Heart right ventricle (tissue), 16 donors: ENCODE data around the gene EXOC2. TPM values are rescaled to one million over a fixed set of nuclear protein-coding genes. Genes with fewer than 3 reads are reported as not detected.
A peak's percentile ranks its signal among the peaks of the same experiment; 100 is the strongest.
"Not testable (repeated sequence)": the region's sequence is repeated elsewhere in the genome, so short reads cannot be mapped to it uniquely, and the experiment has no call there.

Experiments
- ATAC-seq, 8 donors: fragments of 200-7000 bp; cut with Tn5 transposase; one replicate each; pipeline ENCODE4 v1.9.1; 2020; ENCODE audit warnings: mild to moderate bottlenecking in 8 of 8, moderate library complexity in 8 of 8, moderate number of reproducible peaks in 1 of 8
- DNase-seq, 2 donors: peaks; one replicate each; pipeline ENCODE4 v3.0.0-alpha.2; 2020
- H3K27ac ChIP-seq, 10 donors: fragments of 200-600 bp; sonication (generic) in 2 of 10; one replicate each; pipeline versions ENCODE4 v1.5.0 to v1.8.0; 2020 to 2022; ENCODE audit warnings: mild to moderate bottlenecking in 3 of 10
- H3K27me3 ChIP-seq, 7 donors: fragments of 200-600 bp; one replicate each; pipeline ENCODE4 v1.8.0; 2021 to 2022; ENCODE audit warnings: mild to moderate bottlenecking in 2 of 7
- H3K36me3 ChIP-seq, 9 donors: fragments of 200-600 bp; sonication (generic) in 1 of 9; one replicate each; pipeline versions ENCODE4 v1.5.0 to v1.8.0; 2020 to 2022; ENCODE audit warnings: mild to moderate bottlenecking in 2 of 9
- H3K4me1 ChIP-seq, 9 donors: fragments of 200-600 bp; sonication (generic) in 1 of 9; one replicate each; pipeline versions ENCODE4 v1.5.0 to v1.8.0; 2020 to 2022; ENCODE audit warnings: mild to moderate bottlenecking in 4 of 9
- H3K4me3 ChIP-seq, 10 donors: fragments of 200-600 bp; sonication (generic) in 2 of 10; one replicate each; pipeline versions ENCODE4 v1.5.0 to v1.8.0; 2020 to 2022; ENCODE audit warnings: mild to moderate bottlenecking in 7 of 10, moderate library complexity in 2 of 10
- H3K9me3 ChIP-seq, 11 donors: fragments of 200-600 bp in 10 of 11; sonication (generic) in 2 of 11; one replicate each; pipeline versions ENCODE4 v1.5.0 to v1.8.0; 2013 to 2022; ENCODE audit warnings: mild to moderate bottlenecking in 2 of 11, control low read depth in 1 of 11, moderate library complexity in 1 of 11
- WGBS, 2 donors: extraction: QIAGEN DNeasy Blood & Tissue Kit; methylation state at CpG; one replicate each; pipeline ENCODE4 v1.1.7; 2013; ENCODE audit warnings: inconsistent platforms in 1 of 2; 5-methylcytosine and 5-hydroxymethylcytosine counted together
- intact Hi-C, 10 donors: fragments of 100-400 bp; cut with DNase I; formaldehyde crosslinking; loops; one replicate each; pipeline versions ENCODE4 v1.11.1 to v1.14.2; 2022
- polyA plus RNA-seq, 2 donors: library from polyadenylated mRNA; stranded (reverse); fragments of 200-250 nt; gene quantifications; one replicate each; pipeline ENCODE4 v1.2.3, GENCODE V29; 2013
- total RNA-seq, 10 donors: library from RNA; stranded (reverse); fragmentation: NEBNext Ultra II Directional in 3 of 10; extraction: Animal tissue kit (Norgen Biotek cat#: 25700) in 3 of 10; gene quantifications; one replicate each; pipeline versions ENCODE4 v1.2.1 to v1.2.4, GENCODE V29; 2021 to 2023
- TF ChIP-seq, protein P1 (sequence below), 9 donors: fragments of 200-600 bp; sonication (generic) in 2 of 9; IDR thresholded peaks; one replicate each; pipeline versions ENCODE4 v1.5.0 to v1.8.0; 2021 to 2022; ENCODE audit warnings: antibody characterized with exemption in 9 of 9, mild to moderate bottlenecking in 5 of 9, moderate library complexity in 1 of 9
- donor health status: Arrhythmogenic right ventricular cardiomyopathy.
- donor health status: ischemic (EF 13 %, LVEDD 7.1; RV severe dilation, severe dysfunction).
- donor health status: healthy with polysubstance abuse.
- donor health status: DM: no; HTN: yes; CAD: no.
- donor health status: DM: no; HTN: no; CAD: no.
- donor health status: ischemic (EF 25% LVEDD 6.9; RV normal size, moderate dysfunction).
- donor health status: ischemic (EF 25% LVEDD 5.7; RV mildly dilated, moderate dysfunction).
- donor health status: healthy.
- donor health status: DM: yes; HTN: yes; CAD: no.
- donor health status: Ischemic cardiomyopathy.
- donor health status: ischemic (EF 35%, LVEDD 5.7; RV mildly dilated, moderate dysfunction).
- donor health status: nonischemic (EF 11% LVEDD 7.7; RV severe dilation, severe dysfunction).
- donor health status: DM: yes; HTN: yes; CAD: no.
- donor health status: PGD.
- donor health status: ischemic (EF 29% LVEDD 5.4; RV normal size, mild dysfunction).
- donor health status: nonischemic (EF 23%, LVEDD 6.1; RV moderate dilation, normal function).

Gene EXOC2
- total and polyA plus RNA-seq, 12 donors, result 4.0 to 18.4 (median 12.9) TPM

DNA sequence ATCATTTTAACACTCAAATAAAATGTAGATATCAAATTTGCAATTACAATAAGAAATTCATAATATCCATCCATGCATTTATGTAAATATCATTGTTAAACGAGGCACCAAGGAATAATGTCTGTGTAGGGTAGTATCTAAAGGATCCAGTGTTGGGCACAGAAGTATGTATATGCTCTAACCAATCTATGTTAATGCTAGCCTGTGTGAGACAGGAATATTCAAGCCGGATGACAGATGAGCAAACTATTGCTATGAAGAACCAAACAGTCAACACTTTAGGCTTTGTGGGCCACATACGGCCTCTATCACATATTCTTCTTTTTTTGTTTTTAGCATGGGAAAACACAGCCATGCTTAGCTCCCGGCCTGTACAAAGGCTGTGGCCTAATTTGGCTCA lies 81.0 kb downstream of the EXOC2 start:
- intact Hi-C loops, result no loop called here
- Histone ChIP-seq H3K27me3 (no peaks in the 10 kb centered on the region), H3K4me3 (no peak overlapping the region), H3K9me3 (no peaks in the 10 kb centered on the region), H3K4me1 (peaks cover 0 to 17% (median 0%) of the 10 kb centered on the region in 9 donors), H3K36me3 (peaks cover 0 to 64% (median 5%) of the 10 kb centered on the region in 9 donors), H3K27ac (no peak overlapping the region)
- WGBS, 2 donors, result 63 to 65% methylated on average over 4 of the region's 4 CpGs
- DNase-seq (no peak), ATAC-seq (no peak)
- TF ChIP-seq, protein P1, sequence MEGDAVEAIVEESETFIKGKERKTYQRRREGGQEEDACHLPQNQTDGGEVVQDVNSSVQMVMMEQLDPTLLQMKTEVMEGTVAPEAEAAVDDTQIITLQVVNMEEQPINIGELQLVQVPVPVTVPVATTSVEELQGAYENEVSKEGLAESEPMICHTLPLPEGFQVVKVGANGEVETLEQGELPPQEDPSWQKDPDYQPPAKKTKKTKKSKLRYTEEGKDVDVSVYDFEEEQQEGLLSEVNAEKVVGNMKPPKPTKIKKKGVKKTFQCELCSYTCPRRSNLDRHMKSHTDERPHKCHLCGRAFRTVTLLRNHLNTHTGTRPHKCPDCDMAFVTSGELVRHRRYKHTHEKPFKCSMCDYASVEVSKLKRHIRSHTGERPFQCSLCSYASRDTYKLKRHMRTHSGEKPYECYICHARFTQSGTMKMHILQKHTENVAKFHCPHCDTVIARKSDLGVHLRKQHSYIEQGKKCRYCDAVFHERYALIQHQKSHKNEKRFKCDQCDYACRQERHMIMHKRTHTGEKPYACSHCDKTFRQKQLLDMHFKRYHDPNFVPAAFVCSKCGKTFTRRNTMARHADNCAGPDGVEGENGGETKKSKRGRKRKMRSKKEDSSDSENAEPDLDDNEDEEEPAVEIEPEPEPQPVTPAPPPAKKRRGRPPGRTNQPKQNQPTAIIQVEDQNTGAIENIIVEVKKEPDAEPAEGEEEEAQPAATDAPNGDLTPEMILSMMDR (IDR thresholded peaks at IDR 0.05), result no peak

DNA sequence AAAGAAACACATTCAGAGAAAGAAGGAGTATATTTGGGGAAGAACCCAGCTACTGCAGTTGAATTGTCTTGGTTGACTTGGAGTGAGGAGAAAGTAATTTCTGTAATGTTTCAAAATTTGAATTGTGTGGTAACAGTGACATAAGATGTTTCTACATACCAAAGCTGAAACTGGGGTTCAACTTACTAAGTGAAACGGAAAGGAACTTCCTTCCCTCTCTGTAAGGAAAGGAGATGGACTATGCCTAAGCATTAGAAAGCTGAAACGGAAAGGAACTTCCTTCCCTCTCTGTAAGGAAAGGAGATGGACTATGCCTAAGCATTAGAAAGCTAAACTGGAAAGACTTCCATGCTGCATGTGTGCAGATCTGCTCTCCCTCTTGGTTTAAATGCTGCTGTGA lies 82.1 kb downstream of the EXOC2 start:
- Histone ChIP-seq H3K36me3 (peaks cover 0 to 64% (median 12%) of the 10 kb centered on the region in 9 donors), H3K27ac (no peak overlapping the region), H3K27me3 (no peaks in the 10 kb centered on the region), H3K9me3 (no peaks in the 10 kb centered on the region), H3K4me1 (peaks cover 0 to 17% (median 0%) of the 10 kb centered on the region in 9 donors), H3K4me3 (no peak overlapping the region)
- TF ChIP-seq, protein P1 (IDR thresholded peaks at IDR 0.05), result no peak
- DNase-seq, result no peak
- intact Hi-C loops, result no loop called here
- peak in 1 of 8 donors; percentile 27 for ATAC-seq
- 54 to 64% methylated on average over 2 of the region's 2 CpGs for WGBS, 2 donors

DNA sequence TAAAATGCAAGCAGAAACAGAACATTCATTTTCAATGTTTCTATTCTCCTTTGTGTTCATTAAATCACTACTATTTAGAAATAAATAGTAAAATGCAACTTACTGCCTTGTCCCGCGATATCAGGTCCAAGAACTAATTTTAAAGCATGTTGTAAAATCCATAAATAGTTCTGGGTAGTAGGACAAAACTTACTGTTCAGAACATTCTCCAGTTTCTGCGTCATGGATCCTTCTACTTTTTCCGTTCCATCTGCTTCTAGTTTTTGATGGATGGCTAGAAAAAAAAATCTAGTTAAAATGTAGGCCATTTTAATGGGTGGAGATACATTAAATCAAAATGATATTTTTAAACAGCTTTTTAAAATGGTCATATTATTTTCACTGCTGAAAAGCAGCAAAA lies 83.0 kb downstream of the EXOC2 start:
- peaks cover 0 to 17% (median 0%) of the 10 kb centered on the region in 9 donors for H3K4me1 ChIP-seq
- DNase-seq (no peak), ATAC-seq (no peak)
- no peaks in the 10 kb centered on the region for H3K27me3 ChIP-seq
- WGBS, 2 donors, result 95 to 98% methylated on average over 4 of the region's 4 CpGs
- H3K4me3 ChIP-seq, result no peak overlapping the region
- H3K9me3 ChIP-seq, result no peaks in the 10 kb centered on the region
- TF ChIP-seq, protein P1 (IDR thresholded peaks at IDR 0.05), result no peak
- H3K36me3 ChIP-seq, result peaks cover 0 to 57% (median 12%) of the 10 kb centered on the region in 9 donors
- H3K27ac ChIP-seq, result no peak overlapping the region
- intact Hi-C loops, result no loop called here

DNA sequence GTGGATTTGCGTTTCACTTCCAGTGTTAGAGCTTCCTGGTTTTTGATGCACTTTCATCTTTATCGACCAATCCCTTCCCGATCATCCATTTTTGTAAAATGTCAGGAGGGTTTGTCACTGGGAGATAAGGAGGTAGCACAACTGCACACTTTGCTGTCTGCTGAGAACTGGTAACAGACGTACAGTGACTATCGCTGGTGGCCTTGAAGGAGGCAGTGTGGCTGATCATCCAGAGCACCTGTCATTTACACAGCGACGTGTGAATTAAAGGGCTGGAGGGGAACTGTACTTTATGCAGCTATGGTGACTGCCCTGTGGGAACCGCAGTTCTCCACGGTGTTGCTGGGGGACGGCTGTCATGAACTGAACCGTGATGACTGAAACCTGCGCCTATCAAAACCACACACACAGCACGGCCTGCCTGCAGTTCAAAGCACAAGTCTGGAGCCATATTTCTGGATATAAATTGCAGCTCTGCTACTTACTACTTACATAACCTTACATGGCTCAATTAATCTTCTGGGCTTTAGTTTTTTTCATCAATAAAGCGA lies 86.0 kb downstream of the EXOC2 start:
- Histone ChIP-seq H3K36me3 (peaks cover 0 to 46% (median 11%) of the 10 kb centered on the region in 9 donors), H3K9me3 (no peaks in the 10 kb centered on the region), H3K4me1 (peaks cover 0 to 15% (median 0%) of the 10 kb centered on the region in 9 donors), H3K27me3 (no peaks in the 10 kb centered on the region), H3K4me3 (no peak overlapping the region), H3K27ac (no peak overlapping the region)
- no peak for DNase-seq
- 88 to 94% methylated on average over 14 of the region's 14 CpGs for WGBS, 2 donors
- TF ChIP-seq, protein P1 (IDR thresholded peaks at IDR 0.05), result no peak
- intact Hi-C loops, result no loop called here
- no peak for ATAC-seq

DNA sequence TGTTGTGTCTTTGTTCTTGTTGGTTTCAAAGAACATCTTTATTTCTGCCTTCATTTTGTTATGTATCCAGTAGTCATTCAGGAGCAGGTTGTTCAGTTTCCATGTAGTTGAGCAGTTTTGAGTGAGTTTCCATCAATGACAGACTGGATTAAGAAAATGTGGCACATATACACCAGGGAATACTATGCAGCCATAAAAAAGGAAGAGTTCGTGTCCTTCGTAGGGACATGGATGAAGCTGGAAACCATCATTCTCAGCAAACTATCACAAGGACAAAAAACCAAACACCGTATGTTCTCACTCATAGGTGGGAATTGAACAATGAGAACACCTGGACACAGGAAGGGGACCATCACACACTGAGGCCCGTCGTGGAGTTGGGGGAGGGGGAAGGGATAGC lies 87.0 kb downstream of the EXOC2 start:
- H3K4me3 ChIP-seq, intact Hi-C loops, H3K27ac ChIP-seq, H3K27me3 ChIP-seq, ATAC-seq, H3K9me3 ChIP-seq, DNase-seq, H3K4me1 ChIP-seq: not testable (repeated sequence)
- 88 to 96% methylated on average over 5 of the region's 5 CpGs for WGBS, 2 donors
- peaks cover 0 to 46% (median 11%) of the 10 kb centered on the region in 9 donors for H3K36me3 ChIP-seq
